BLaER1 treated with 17β-estradiol and CSF1 and Interleukin-3, amounts not matched to agents 10 nM and 100 nM (cell line): Measurements from ENCODE around the gene PVALEF.

ENCODE experiments used
- H3K27ac ChIP-seq, 11 experiments: shearing (Covaris generic); formaldehyde crosslinking; 2 replicates each; pipeline ENCODE4 v1.8.1; 2022
- H3K27me3 ChIP-seq, 11 experiments: shearing (Covaris generic); formaldehyde crosslinking; 2 replicates each; pipeline ENCODE4 v1.8.1; 2022
- H3K36me3 ChIP-seq, 11 experiments: shearing (Covaris generic); formaldehyde crosslinking; 2 replicates each; pipeline ENCODE4 v1.8.1; 2022
- H3K4me1 ChIP-seq, 10 experiments: shearing (Covaris generic); formaldehyde crosslinking; 2 replicates each; pipeline ENCODE4 v1.8.1; 2022
- H3K4me2 ChIP-seq, 11 experiments: shearing (Covaris generic); formaldehyde crosslinking; 2 replicates each; pipeline ENCODE4 v1.8.1; 2022
- H3K4me3 ChIP-seq, 10 experiments: shearing (Covaris generic); formaldehyde crosslinking; 2 replicates each; pipeline ENCODE4 v1.8.1; 2022
- H3K9ac ChIP-seq, 11 experiments: shearing (Covaris generic); formaldehyde crosslinking; 2 replicates each; pipeline ENCODE4 v1.8.1; 2022
- H3K9me3 ChIP-seq, 11 experiments: shearing (Covaris generic); formaldehyde crosslinking; replicated peaks in 1 of 11; 2 replicates each; pipeline ENCODE4 v1.8.1; 2022
- H4K20me1 ChIP-seq, 11 experiments: shearing (Covaris generic); formaldehyde crosslinking; 2 replicates each; pipeline ENCODE4 v1.8.1; 2022
- Cebpa-rat ChIP-seq, 11 experiments: shearing (Covaris generic); IDR thresholded peaks; 2 replicates each; pipeline ENCODE4 v1.8.1; 2022

PVALEF gene

GRCh38 chr17:81165246-81166032, at the start of gene PVALEF:
PVALEF (plus strand) TSS chr17:81165507; CDS start chr17:81181227, 15,720 bp downstream.
- Histone ChIP-seq H3K4me2 (peak within 1 kb of the TSS; percentile 81 to 95 (median 92)), H3K9ac (peak within 1 kb of the TSS in 8 of 11 experiments; percentile 28 to 75 (median 59); a peak in 15 of 22 replicates)

GRCh38 chr17:81115749-81116464, 49.4 kb upstream of the PVALEF start:
- Histone ChIP-seq H3K4me2 (peak overlapping the region in 9 of 11 experiments; percentile 13 to 89 (median 82); a peak in 18 of 22 replicates), H4K20me1 (peaks cover 0 to 92% (median 21%) of the 10 kb centered on the region in 11 experiments; a peak in 15 of 22 replicates), H3K4me1 (peaks cover 0 to 63% (median 44%) of the 10 kb centered on the region in 10 experiments; a peak in 15 of 20 replicates), H3K4me3 (no peak overlapping the region), H3K9ac (peak overlapping the region in 3 of 11 experiments; percentile 38 to 50 (median 43); a peak in 4 of 22 replicates), H3K36me3 (no peaks in the 10 kb centered on the region; a peak in 1 of 22 replicates), H3K27me3 (peaks cover 54 to 81% (median 74%) of the 10 kb centered on the region in 11 experiments), H3K27ac (no peak overlapping the region), H3K9me3 (no peaks in the 10 kb centered on the region)
- TF ChIP-seq Cebpa-rat (IDR thresholded peaks at IDR 0.05), result no peak

More at GRCh38 chr17:81165246-81166032, at the start of gene PVALEF:
- H3K4me1 ChIP-seq, result peaks cover 25 to 82% (median 68%) of the 10 kb centered on the region in 10 experiments
- H4K20me1 ChIP-seq, result peaks cover 0 to 56% (median 16%) of the 10 kb centered on the region in 11 experiments; a peak in 16 of 22 replicates
- H3K4me3 ChIP-seq, result peak within 1 kb of the TSS; percentile 41 to 67 (median 56); a peak in 19 of 20 replicates
- peaks cover 40 to 78% (median 64%) of the 10 kb centered on the region in 11 experiments for H3K27me3 ChIP-seq
- H3K27ac ChIP-seq, result no peak within 1 kb of the TSS; a peak in 1 of 22 replicates
- no peaks in the 10 kb centered on the region for H3K9me3 ChIP-seq
- H3K36me3 ChIP-seq, result no peaks in the 10 kb centered on the region
- TF ChIP-seq Cebpa-rat (IDR thresholded peaks at IDR 0.05), result no peak

- Histone ChIP-seq H3K4me1 (peaks cover 0 to 55% (median 41%) of the 10 kb centered on the region in 10 experiments; a peak in 15 of 20 replicates), H3K36me3 (no peaks in the 10 kb centered on the region; a peak in 2 of 22 replicates), H3K4me2 (peak overlapping the region in 9 of 11 experiments; percentile 13 to 89 (median 82); a peak in 18 of 22 replicates), H3K4me3 (no peak overlapping the region), H3K9me3 (no peaks in the 10 kb centered on the region), H3K27me3 (peaks cover 46 to 73% (median 66%) of the 10 kb centered on the region in 11 experiments), H3K27ac (no peak overlapping the region), H3K9ac (peak overlapping the region in 2 of 11 experiments; percentile 30 to 38; a peak in 1 of 22 replicates), H4K20me1 (peaks cover 0 to 92% (median 16%) of the 10 kb centered on the region in 11 experiments; a peak in 14 of 22 replicates)
- no peak for TF ChIP-seq Cebpa-rat (IDR thresholded peaks at IDR 0.05)
Measured at GRCh38 chr17:81116704-81117103, 48.6 kb upstream of the PVALEF start.

GRCh38 chr17:81117672-81118198, 47.6 kb upstream of the PVALEF start:
- H3K4me2 ChIP-seq, result peak overlapping the region in 7 of 11 experiments; percentile 25 to 89 (median 82); a peak in 9 of 22 replicates
- H3K9me3 ChIP-seq, result no peaks in the 10 kb centered on the region
- peaks cover 0 to 55% (median 41%) of the 10 kb centered on the region in 10 experiments; a peak in 15 of 20 replicates for H3K4me1 ChIP-seq
- H3K4me3 ChIP-seq, result no peak overlapping the region
- no peak overlapping the region for H3K9ac ChIP-seq
- no peak for TF ChIP-seq Cebpa-rat (IDR thresholded peaks at IDR 0.05)
- H3K27ac ChIP-seq, result no peak overlapping the region
- peaks cover 42 to 63% (median 56%) of the 10 kb centered on the region in 11 experiments; a peak in 21 of 22 replicates for H3K27me3 ChIP-seq
- H3K36me3 ChIP-seq, result no peaks in the 10 kb centered on the region; a peak in 2 of 22 replicates
- H4K20me1 ChIP-seq, result peaks cover 0 to 86% (median 16%) of the 10 kb centered on the region in 11 experiments; a peak in 14 of 22 replicates

GRCh38 chr17:81118308-81119221, 46.7 kb upstream of the PVALEF start:
- Histone ChIP-seq H4K20me1 (peaks cover 0 to 81% (median 16%) of the 10 kb centered on the region in 11 experiments; a peak in 14 of 22 replicates), H3K4me2 (peak overlapping the region in 5 of 11 experiments; percentile 34 to 89 (median 86); a peak in 7 of 22 replicates), H3K9me3 (no peaks in the 10 kb centered on the region), H3K27ac (no peak overlapping the region), H3K27me3 (peaks cover 42 to 57% (median 51%) of the 10 kb centered on the region in 11 experiments; a peak in 21 of 22 replicates), H3K4me3 (no peak overlapping the region), H3K9ac (peak overlapping the region in 1 of 11 experiments; percentile 11; a peak in 1 of 22 replicates), H3K4me1 (peaks cover 0 to 55% (median 41%) of the 10 kb centered on the region in 10 experiments; a peak in 15 of 20 replicates), H3K36me3 (no peaks in the 10 kb centered on the region; a peak in 2 of 22 replicates)
- no peak for TF ChIP-seq Cebpa-rat (IDR thresholded peaks at IDR 0.05)

GRCh38 chr17:81119223-81120148, 45.8 kb upstream of the PVALEF start:
- Histone ChIP-seq H4K20me1 (peaks cover 0 to 72% (median 16%) of the 10 kb centered on the region in 11 experiments; a peak in 14 of 22 replicates), H3K36me3 (no peaks in the 10 kb centered on the region; a peak in 2 of 22 replicates), H3K4me1 (peaks cover 0 to 53% (median 38%) of the 10 kb centered on the region in 10 experiments; a peak in 15 of 20 replicates), H3K4me3 (no peak overlapping the region), H3K27ac (no peak overlapping the region), H3K27me3 (peaks cover 36 to 50% (median 45%) of the 10 kb centered on the region in 11 experiments; a peak in 21 of 22 replicates), H3K4me2 (peak overlapping the region in 5 of 11 experiments; percentile 0 to 89 (median 12); a peak in 6 of 22 replicates), H3K9ac (no peak overlapping the region), H3K9me3 (no peaks in the 10 kb centered on the region)
- no peak for TF ChIP-seq Cebpa-rat (IDR thresholded peaks at IDR 0.05)

- H3K4me1 ChIP-seq, result peaks cover 0 to 47% (median 32%) of the 10 kb centered on the region in 10 experiments; a peak in 15 of 20 replicates
- TF ChIP-seq Cebpa-rat (IDR thresholded peaks at IDR 0.05), result no peak
- H3K27me3 ChIP-seq, result peaks cover 29 to 43% (median 39%) of the 10 kb centered on the region in 11 experiments; a peak in 21 of 22 replicates
- H3K4me3 ChIP-seq, result no peak overlapping the region
- 0 out of 22 replicates have a peak overlapping the region, but pooled peaks of 2 of the 11 experiments have one; percentile 34 to 89 for H3K4me2 ChIP-seq
- H3K36me3 ChIP-seq, result no peaks in the 10 kb centered on the region; a peak in 2 of 22 replicates
- no peaks in the 10 kb centered on the region for H3K9me3 ChIP-seq
- peaks cover 0 to 65% (median 10%) of the 10 kb centered on the region in 11 experiments; a peak in 14 of 22 replicates for H4K20me1 ChIP-seq
- H3K27ac ChIP-seq, result no peak overlapping the region
- H3K9ac ChIP-seq, result no peak overlapping the region
Measured at GRCh38 chr17:81120149-81120484, 45.2 kb upstream of the PVALEF start.
